GM23338 (cell line): Measurements from ENCODE around the gene EXOC5. TPM values are rescaled to one million over a fixed set of nuclear protein-coding genes. Genes with fewer than 3 reads are reported as not detected.
"Not testable (repeated sequence)": the region's sequence is repeated elsewhere in the genome, so short reads cannot be mapped to it uniquely, and the experiment has no call there.

ENCODE experiments used
- ATAC-seq: fragments of 200-7000 bp; cut with Tn5 transposase; 3 replicates; pipeline ENCODE4 v1.9.1; 2020
- DNase-seq: peaks from one replicate; pipeline ENCODE4 v3.0.0-alpha.2; 2015; ENCODE audit warnings: low spot score
- H2AFZ ChIP-seq: fragments of 200-600 bp; sonication (generic); 2 replicates; pipeline ENCODE4 v1.8.0; 2016; ENCODE audit warnings: antibody characterized with exemption, mild to moderate bottlenecking, moderate library complexity
- H3F3A ChIP-seq: fragments of 200-600 bp; sonication (generic); replicated peaks from 2 replicates; pipeline ENCODE4 v1.8.0; 2017; ENCODE audit warnings: antibody characterized with exemption, mixed run types, low read depth
- H3K27ac ChIP-seq: fragments of 200-600 bp; sonication (generic); 2 replicates; pipeline ENCODE4 v1.6.1; 2016; ENCODE audit warnings: low read depth
- H3K27me3 ChIP-seq: fragments of 200-600 bp; sonication (generic); 2 replicates; pipeline ENCODE4 v1.8.0; 2016; ENCODE audit warnings: mild to moderate bottlenecking, mixed run types, moderate library complexity; ENCODE audit not compliant: insufficient read depth
- H3K36me3 ChIP-seq: fragments of 200-600 bp; sonication (generic); 2 replicates; pipeline ENCODE4 v1.8.0; 2016; ENCODE audit warnings: mild to moderate bottlenecking; ENCODE audit not compliant: insufficient read depth
- H3K4me1 ChIP-seq: fragments of 200-600 bp; sonication (generic); 2 replicates; pipeline ENCODE4 v1.8.0; 2016; ENCODE audit warnings: mild to moderate bottlenecking, moderate library complexity; ENCODE audit not compliant: insufficient read depth
- H3K4me2 ChIP-seq: fragments of 200-600 bp; sonication (generic); 2 replicates; pipeline ENCODE4 v1.7.1; 2017; ENCODE audit warnings: mixed run types
- H3K4me3 ChIP-seq: fragments of 200-600 bp; sonication (generic); 2 replicates; pipeline ENCODE4 v1.6.1; 2016; ENCODE audit warnings: mixed run types
- H3K79me2 ChIP-seq: fragments of 200-600 bp; sonication (generic); replicated peaks from 2 replicates; pipeline ENCODE4 v1.8.0; 2017; ENCODE audit warnings: mild to moderate bottlenecking; ENCODE audit not compliant: insufficient read depth
- H3K9me2 ChIP-seq: fragments of 200-600 bp; sonication (generic); 2 replicates; pipeline ENCODE4 v1.8.0; 2017; ENCODE audit not compliant: insufficient read depth
- H4K20me1 ChIP-seq: fragments of 200-600 bp; sonication (generic); replicated peaks from 2 replicates; pipeline ENCODE4 v1.8.0; 2017; ENCODE audit warnings: mild to moderate bottlenecking; ENCODE audit not compliant: insufficient read depth
- H3K27ac Mint-ChIP-seq: 2 replicates; pipeline ENCODE4 v1.8.0; 2020; ENCODE audit warnings: inconsistent platforms, mild to moderate bottlenecking, moderate library complexity, mixed read lengths
- H3K27me3 Mint-ChIP-seq: 3 replicates; pipeline ENCODE4 v1.8.0; 2022; ENCODE audit warnings: low read depth, mild to moderate bottlenecking, moderate library complexity, mixed read lengths, inconsistent platforms; ENCODE audit not compliant: insufficient read depth, poor library complexity
- H3K36me3 Mint-ChIP-seq: 3 replicates; pipeline ENCODE4 v1.8.0; 2021; ENCODE audit warnings: low read depth, mild to moderate bottlenecking, inconsistent platforms, moderate library complexity, mixed read lengths
- H3K4me1 Mint-ChIP-seq: 3 replicates; pipeline ENCODE4 v1.8.0; 2020; ENCODE audit warnings: mild to moderate bottlenecking, inconsistent platforms, mixed read lengths
- H3K4me3 Mint-ChIP-seq: 3 replicates; pipeline ENCODE4 v1.8.0; 2021; ENCODE audit warnings: moderate library complexity, mild to moderate bottlenecking, inconsistent platforms, mixed read lengths
- H3K9me3 Mint-ChIP-seq: 3 replicates; pipeline ENCODE4 v1.8.0; 2020; ENCODE audit warnings: moderate library complexity, mild to moderate bottlenecking, inconsistent platforms, mixed read lengths
- CTCF ChIP-seq, 2 experiments: fragments of 200-600 bp in 1 of 2; sonication (generic) in 1 of 2; conservative IDR thresholded peaks; 2 replicates each; pipeline versions ENCODE4 v1.5.1 to v1.6.1; 2016 to 2017; ENCODE audit warnings: antibody characterized with exemption in 2 of 2, low read depth in 2 of 2, mild to moderate bottlenecking in 2 of 2, moderate library complexity in 1 of 2
- NANOG ChIP-seq: IDR thresholded peaks from 2 replicates; pipeline ENCODE4 v1.6.1; 2016; ENCODE audit warnings: antibody characterized with exemption, borderline replicate concordance
- POLR2AphosphoS5 ChIP-seq: IDR thresholded peaks from 2 replicates; pipeline ENCODE4 v1.6.1; 2016; ENCODE audit warnings: antibody characterized with exemption, low read depth
- STAT1 ChIP-seq: IDR thresholded peaks from one replicate; pipeline ENCODE4 v1.6.1; 2016; ENCODE audit warnings: antibody characterized with exemption; ENCODE audit not compliant: unreplicated experiment
- ZNF331 ChIP-seq: fragments of 250-450 bp; sonication (Bioruptor Pico); IDR thresholded peaks from 2 replicates; pipeline ENCODE4 v1.5.0; 2020; ENCODE audit warnings: low read depth, mild to moderate bottlenecking, moderate library complexity
- polyA plus RNA-seq: library from polyadenylated mRNA; unstranded; fragments of >200 nt; fragmentation: Nextera tagmentation; extraction: Ambion mirVana; gene quantifications from 2 replicates; pipeline ENCODE4 v1.2.1, GENCODE V29; 2016
- total RNA-seq: library from RNA; depleted of rRNA; stranded (reverse); fragments of >200 nt; shearing (Covaris generic); gene quantifications from 2 replicates; pipeline ENCODE4 v1.2.3, GENCODE V29; 2014
- TF ChIP-seq, protein P1 (sequence below): fragments of 250-450 bp; sonication (Bioruptor Pico); IDR thresholded peaks from 2 replicates; pipeline ENCODE4 v1.5.0; 2020; ENCODE audit warnings: mild to moderate bottlenecking, moderate library complexity

Gene EXOC5
- total and polyA plus RNA-seq, 2 experiments from 2014 or later = 26.4 to 55.9 TPM

DNA sequence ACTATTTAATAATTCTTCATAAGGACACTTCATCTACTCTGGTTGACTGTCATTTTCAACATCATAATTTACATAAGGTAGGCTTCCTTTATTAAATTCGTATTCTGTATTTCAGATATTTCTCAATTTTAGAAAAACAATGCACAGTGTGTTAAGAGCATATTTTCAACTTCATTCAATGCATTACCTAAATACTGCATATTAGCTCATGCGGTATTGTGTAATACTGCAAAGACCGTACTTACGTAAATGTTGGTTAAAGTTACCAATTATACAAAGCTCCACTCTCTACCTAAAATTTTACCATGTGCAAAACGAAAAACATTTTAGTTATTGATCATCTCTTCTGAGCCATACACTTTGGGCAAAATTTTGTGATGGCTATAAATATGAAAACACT is 62.8 kb downstream of the EXOC5 start (continued):
- TF ChIP-seq, protein P1, sequence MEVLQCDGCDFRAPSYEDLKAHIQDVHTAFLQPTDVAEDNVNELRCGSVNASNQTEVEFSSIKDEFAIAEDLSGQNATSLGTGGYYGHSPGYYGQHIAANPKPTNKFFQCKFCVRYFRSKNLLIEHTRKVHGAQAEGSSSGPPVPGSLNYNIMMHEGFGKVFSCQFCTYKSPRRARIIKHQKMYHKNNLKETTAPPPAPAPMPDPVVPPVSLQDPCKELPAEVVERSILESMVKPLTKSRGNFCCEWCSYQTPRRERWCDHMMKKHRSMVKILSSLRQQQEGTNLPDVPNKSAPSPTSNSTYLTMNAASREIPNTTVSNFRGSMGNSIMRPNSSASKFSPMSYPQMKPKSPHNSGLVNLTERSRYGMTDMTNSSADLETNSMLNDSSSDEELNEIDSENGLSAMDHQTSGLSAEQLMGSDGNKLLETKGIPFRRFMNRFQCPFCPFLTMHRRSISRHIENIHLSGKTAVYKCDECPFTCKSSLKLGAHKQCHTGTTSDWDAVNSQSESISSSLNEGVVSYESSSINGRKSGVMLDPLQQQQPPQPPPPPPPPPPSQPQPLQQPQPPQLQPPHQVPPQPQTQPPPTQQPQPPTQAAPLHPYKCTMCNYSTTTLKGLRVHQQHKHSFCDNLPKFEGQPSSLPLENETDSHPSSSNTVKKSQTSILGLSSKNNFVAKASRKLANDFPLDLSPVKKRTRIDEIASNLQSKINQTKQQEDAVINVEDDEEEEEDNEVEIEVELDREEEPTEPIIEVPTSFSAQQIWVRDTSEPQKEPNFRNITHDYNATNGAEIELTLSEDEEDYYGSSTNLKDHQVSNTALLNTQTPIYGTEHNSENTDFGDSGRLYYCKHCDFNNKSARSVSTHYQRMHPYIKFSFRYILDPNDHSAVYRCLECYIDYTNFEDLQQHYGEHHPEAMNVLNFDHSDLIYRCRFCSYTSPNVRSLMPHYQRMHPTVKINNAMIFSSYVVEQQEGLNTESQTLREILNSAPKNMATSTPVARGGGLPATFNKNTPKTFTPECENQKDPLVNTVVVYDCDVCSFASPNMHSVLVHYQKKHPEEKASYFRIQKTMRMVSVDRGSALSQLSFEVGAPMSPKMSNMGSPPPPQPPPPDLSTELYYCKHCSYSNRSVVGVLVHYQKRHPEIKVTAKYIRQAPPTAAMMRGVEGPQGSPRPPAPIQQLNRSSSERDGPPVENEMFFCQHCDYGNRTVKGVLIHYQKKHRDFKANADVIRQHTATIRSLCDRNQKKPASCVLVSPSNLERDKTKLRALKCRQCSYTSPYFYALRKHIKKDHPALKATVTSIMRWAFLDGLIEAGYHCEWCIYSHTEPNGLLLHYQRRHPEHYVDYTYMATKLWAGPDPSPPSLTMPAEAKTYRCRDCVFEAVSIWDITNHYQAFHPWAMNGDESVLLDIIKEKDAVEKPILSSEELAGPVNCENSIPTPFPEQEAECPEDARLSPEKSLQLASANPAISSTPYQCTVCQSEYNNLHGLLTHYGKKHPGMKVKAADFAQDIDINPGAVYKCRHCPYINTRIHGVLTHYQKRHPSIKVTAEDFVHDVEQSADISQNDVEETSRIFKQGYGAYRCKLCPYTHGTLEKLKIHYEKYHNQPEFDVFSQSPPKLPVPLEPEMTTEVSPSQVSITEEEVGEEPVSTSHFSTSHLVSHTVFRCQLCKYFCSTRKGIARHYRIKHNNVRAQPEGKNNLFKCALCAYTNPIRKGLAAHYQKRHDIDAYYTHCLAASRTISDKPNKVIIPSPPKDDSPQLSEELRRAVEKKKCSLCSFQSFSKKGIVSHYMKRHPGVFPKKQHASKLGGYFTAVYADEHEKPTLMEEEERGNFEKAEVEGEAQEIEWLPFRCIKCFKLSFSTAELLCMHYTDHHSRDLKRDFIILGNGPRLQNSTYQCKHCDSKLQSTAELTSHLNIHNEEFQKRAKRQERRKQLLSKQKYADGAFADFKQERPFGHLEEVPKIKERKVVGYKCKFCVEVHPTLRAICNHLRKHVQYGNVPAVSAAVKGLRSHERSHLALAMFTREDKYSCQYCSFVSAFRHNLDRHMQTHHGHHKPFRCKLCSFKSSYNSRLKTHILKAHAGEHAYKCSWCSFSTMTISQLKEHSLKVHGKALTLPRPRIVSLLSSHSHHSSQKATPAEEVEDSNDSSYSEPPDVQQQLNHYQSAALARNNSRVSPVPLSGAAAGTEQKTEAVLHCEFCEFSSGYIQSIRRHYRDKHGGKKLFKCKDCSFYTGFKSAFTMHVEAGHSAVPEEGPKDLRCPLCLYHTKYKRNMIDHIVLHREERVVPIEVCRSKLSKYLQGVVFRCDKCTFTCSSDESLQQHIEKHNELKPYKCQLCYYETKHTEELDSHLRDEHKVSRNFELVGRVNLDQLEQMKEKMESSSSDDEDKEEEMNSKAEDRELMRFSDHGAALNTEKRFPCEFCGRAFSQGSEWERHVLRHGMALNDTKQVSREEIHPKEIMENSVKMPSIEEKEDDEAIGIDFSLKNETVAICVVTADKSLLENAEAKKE = no peak
- TF ChIP-seq ZNF331 (CRISPR knock-in tag) (no peak), POLR2AphosphoS5 (no peak), STAT1 (no peak), NANOG (no peak), CTCF (conservative IDR thresholded peaks at IDR 0.05; ENCODE audit: low read depth in 2 of 2) (no peak)

DNA sequence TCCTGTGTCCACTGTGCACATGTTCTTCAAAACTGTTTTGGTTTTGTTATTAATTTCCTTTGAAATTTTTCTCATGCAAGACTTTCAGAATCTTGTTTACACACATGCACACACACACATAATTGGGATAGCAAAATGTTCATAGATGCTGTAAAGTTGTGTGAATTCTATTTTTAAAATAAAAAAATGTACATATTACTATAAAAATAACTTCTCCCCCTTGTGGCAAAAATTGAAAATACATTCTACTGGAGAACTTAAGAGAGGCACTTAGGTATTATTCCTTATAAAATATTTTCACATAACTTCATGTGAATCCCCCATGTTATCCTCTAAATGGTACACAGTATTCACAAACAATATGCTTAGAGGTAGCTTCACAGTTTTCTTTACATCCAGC is 66.0 kb downstream of the EXOC5 start:
- H4K20me1 ChIP-seq, H3K36me3 ChIP-seq, H3K9me3 Mint-ChIP-seq, H3K4me1 Mint-ChIP-seq, H3K27me3 Mint-ChIP-seq, H3K4me1 ChIP-seq, H3K27ac ChIP-seq, H3K27me3 ChIP-seq, ATAC-seq, H3K4me3 ChIP-seq, H3K79me2 ChIP-seq, H3K36me3 Mint-ChIP-seq, DNase-seq, H3K27ac Mint-ChIP-seq, H2AFZ ChIP-seq, H3K4me3 Mint-ChIP-seq, H3F3A ChIP-seq, H3K9me2 ChIP-seq, H3K4me2 ChIP-seq: not testable (repeated sequence)
- peak in 1 of 2 experiments; percentile 39; a peak in 1 of 4 replicates for TF ChIP-seq CTCF (conservative IDR thresholded peaks at IDR 0.05; ENCODE audit: low read depth in 2 of 2)
